Measurements from ENCODE around the gene ANP32A. TPM values are rescaled to one million over a fixed set of nuclear protein-coding genes. Genes with fewer than 3 reads are reported as not detected.

The ANP32A gene
- total RNA-seq, 5 donors from 2014 or later (not counting 1 experiment from before 2014, with no cell fraction given) = 93.2 to 123 (median 116) TPM

DNA sequence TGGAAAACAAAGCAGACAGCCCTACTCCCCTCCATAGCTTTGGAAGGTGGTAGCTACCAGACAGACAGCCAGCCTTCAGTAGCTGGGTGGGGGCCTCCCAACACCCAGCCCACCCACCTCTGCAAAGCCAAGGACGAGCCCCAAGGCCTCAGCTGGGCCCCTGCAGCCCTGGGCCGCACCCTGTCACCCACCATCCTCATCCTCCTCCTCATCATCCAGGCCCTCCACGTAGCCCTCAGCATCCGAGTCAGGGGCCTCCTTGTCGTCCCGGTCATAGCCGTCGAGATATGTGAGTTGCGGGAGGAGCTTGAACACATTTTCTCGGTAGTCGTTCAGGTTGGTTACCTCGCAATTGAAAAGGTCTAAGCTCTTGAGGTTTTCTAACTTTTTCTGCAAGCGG lies 36.5 kb downstream of the ANP32A start:
- no peak overlapping the region for H3K27ac Mint-ChIP-seq
- Histone ChIP-seq H3K36me3 (ENCODE audit: control insufficient read depth in 2 of 2, extremely low read depth in 1 of 2, insufficient read depth in 1 of 2, low read length in 1 of 2) (peaks cover 19 to 75% of the 10 kb centered on the region in 2 donors), H3K4me1 (ENCODE audit: control insufficient read depth in 1 of 2, extremely low read depth in 1 of 2, insufficient read depth in 2 of 2, low read length in 2 of 2) (peaks cover 13 to 38% of the 10 kb centered on the region in 2 experiments), H3K27me3 (replicated peaks in 1 of 2; ENCODE audit: control insufficient read depth in 2 of 2, extremely low read depth in 1 of 2, insufficient read depth in 2 of 2, low read length in 1 of 2) (no peaks in the 10 kb centered on the region), H3K4me3 (ENCODE audit: control insufficient read depth in 1 of 2, extremely low read depth in 1 of 2, low read length in 1 of 2) (no peak overlapping the region), H3K27ac (ENCODE audit: low read length) (no peak overlapping the region), H3K9me3 (no peaks in the 10 kb centered on the region)
- peaks cover 36 to 41% (median 41%) of the 10 kb centered on the region in 3 donors for H3K4me1 Mint-ChIP-seq
- POLR2A ChIA-PET = no interaction called here
- ATAC-seq (replicated peaks in 1 of 4) (peak in 1 of 4 experiments; percentile 5), DNase-seq (no peak)
- H3K4me3 Mint-ChIP-seq = no peak overlapping the region
- H3K9me3 Mint-ChIP-seq = no peaks in the 10 kb centered on the region
- H3K27me3 Mint-ChIP-seq = no peaks in the 10 kb centered on the region
- CTCF ChIA-PET = interaction anchor here (0.6 to 3.0 kb wide), 9 partner anchors 10 to 92 kb away, joined by 4 to 30 read pairs (median 6); no protein-coding TSS in a partner anchor
- WGBS (ENCODE audit: insufficient coverage) = 93% methylated on average over 12 of the region's 13 CpGs
- peaks cover 36% of the 10 kb centered on the region for H3K36me3 Mint-ChIP-seq

DNA sequence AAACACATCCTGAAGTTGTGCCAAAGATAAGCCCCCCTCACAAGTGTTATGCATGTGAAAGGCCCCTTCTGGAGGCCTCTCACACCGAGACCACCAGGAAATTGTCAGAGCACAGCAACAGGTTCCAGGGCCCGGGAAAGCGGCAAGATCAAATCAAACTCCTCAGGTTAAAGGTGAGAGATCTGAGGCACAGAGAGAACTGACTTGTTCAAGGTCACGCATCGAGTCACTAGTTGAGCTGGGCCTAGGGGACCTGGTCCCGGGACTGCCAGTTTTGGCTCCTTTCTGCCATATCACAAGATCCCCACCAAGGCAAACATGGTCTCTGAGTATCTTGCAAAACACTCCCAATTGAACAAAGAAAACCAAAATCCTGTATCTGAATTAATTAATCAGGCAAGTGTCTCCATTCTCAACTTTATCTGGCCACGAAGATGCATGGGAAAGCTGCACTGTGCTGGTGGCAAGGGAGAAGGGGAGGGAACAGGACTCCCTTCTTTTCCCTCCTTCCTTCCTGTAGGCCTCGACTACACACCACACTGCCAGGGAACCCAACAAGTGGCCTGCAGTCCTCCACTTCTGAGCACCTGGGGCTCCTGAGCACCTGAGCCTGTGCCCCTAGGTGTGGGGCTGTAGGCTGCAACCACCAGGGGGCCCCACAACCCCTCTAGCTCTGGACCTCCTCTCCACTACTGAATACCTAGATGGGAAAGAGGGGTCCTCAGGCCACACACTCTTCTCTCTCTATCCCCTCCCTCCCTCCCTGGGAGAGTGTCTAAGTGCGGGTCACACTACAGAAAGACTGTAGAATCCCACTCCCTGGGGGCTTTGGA lies 37.3 kb downstream of the ANP32A start:
- peaks cover 40% of the 10 kb centered on the region for H3K36me3 Mint-ChIP-seq
- Histone ChIP-seq H3K27me3 (replicated peaks in 1 of 2; ENCODE audit: control insufficient read depth in 2 of 2, extremely low read depth in 1 of 2, insufficient read depth in 2 of 2, low read length in 1 of 2) (no peaks in the 10 kb centered on the region), H3K4me1 (ENCODE audit: control insufficient read depth in 1 of 2, extremely low read depth in 1 of 2, insufficient read depth in 2 of 2, low read length in 2 of 2) (peaks cover 13 to 30% of the 10 kb centered on the region in 2 experiments), H3K27ac (ENCODE audit: low read length) (no peak overlapping the region), H3K4me3 (ENCODE audit: control insufficient read depth in 1 of 2, extremely low read depth in 1 of 2, low read length in 1 of 2) (no peak overlapping the region), H3K9me3 (no peaks in the 10 kb centered on the region), H3K36me3 (ENCODE audit: control insufficient read depth in 2 of 2, extremely low read depth in 1 of 2, insufficient read depth in 1 of 2, low read length in 1 of 2) (peaks cover 19 to 72% of the 10 kb centered on the region in 2 donors)
- no peaks in the 10 kb centered on the region for H3K9me3 Mint-ChIP-seq
- H3K27ac Mint-ChIP-seq = peak overlapping the region; percentile 81 to 90
- POLR2A ChIA-PET = interaction anchor here in 1 of 2 donors (0.6 kb wide), 1 partner anchor 685 kb away, joined by 3 read pairs; no protein-coding TSS in a partner anchor
- H3K4me1 Mint-ChIP-seq = peaks cover 28 to 37% (median 34%) of the 10 kb centered on the region in 3 donors
- 95% methylated on average over 4 of the region's 9 CpGs for WGBS (ENCODE audit: insufficient coverage)
- DNase-seq (peak; percentile 24 to 82 (median 64)), ATAC-seq (replicated peaks in 1 of 4) (peak; percentile 68 to 94 (median 80))
- CTCF ChIA-PET = interaction anchor here (0.5 to 3.0 kb wide), 8 partner anchors 11 to 414 kb away, joined by 3 to 30 read pairs (median 6); no protein-coding TSS in a partner anchor
- no peaks in the 10 kb centered on the region for H3K27me3 Mint-ChIP-seq
- peak overlapping the region in 1 of 3 donors; percentile 49 for H3K4me3 Mint-ChIP-seq

DNA sequence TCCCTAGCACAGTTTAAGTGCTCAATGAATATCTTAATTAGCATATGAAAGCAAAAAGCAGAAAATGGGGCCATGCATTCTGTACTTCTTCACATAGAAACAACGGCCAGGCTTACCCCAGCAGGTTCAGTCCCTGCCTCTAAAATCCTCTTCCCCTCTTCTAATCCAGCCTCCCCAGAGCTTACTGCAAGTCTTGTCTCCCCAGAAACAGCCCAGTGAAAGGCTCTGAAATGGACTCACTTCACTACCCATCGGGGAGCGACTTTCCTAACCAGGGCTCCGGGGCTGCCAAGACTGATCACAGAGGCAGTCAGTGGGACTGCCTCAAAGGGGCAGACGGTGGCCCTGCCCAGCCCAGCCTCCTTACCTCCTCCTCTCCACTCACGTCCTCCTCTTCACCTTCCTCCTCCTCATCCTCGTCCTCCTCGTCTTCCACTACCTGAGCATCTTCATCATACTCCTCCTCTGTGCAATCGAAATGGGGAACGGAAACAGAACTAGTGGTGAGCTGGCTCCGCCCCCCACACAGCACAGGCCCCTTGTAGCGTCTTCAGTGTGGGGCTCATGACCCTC lies 38.0 kb downstream of the ANP32A start:
- Histone ChIP-seq H3K27ac (ENCODE audit: low read length) (no peak overlapping the region), H3K4me3 (ENCODE audit: control insufficient read depth in 1 of 2, extremely low read depth in 1 of 2, low read length in 1 of 2) (peak overlapping the region in 1 of 2 donors; percentile 8), H3K9me3 (no peaks in the 10 kb centered on the region), H3K36me3 (ENCODE audit: control insufficient read depth in 2 of 2, extremely low read depth in 1 of 2, insufficient read depth in 1 of 2, low read length in 1 of 2) (peaks cover 16 to 67% of the 10 kb centered on the region in 2 donors), H3K27me3 (replicated peaks in 1 of 2; ENCODE audit: control insufficient read depth in 2 of 2, extremely low read depth in 1 of 2, insufficient read depth in 2 of 2, low read length in 1 of 2) (no peaks in the 10 kb centered on the region), H3K4me1 (ENCODE audit: control insufficient read depth in 1 of 2, extremely low read depth in 1 of 2, insufficient read depth in 2 of 2, low read length in 2 of 2) (peaks cover 13 to 23% of the 10 kb centered on the region in 2 experiments)
- DNase-seq (no peak), ATAC-seq (replicated peaks in 1 of 4) (no peak)
- Mint-ChIP-seq H3K4me3 (peak overlapping the region in 1 of 3 donors; percentile 49), H3K36me3 (peaks cover 42% of the 10 kb centered on the region), H3K27ac (peak overlapping the region; percentile 81 to 90), H3K27me3 (no peaks in the 10 kb centered on the region), H3K4me1 (peaks cover 25 to 32% (median 28%) of the 10 kb centered on the region in 3 donors), H3K9me3 (no peaks in the 10 kb centered on the region)
- ChIA-PET CTCF (interaction anchor here (1.0 to 3.0 kb wide), 4 partner anchors 37 to 93 kb away, joined by 3 to 19 read pairs (median 6); no protein-coding TSS in a partner anchor), POLR2A (no interaction called here)
- WGBS (ENCODE audit: insufficient coverage) = 70% methylated on average over 12 of the region's 12 CpGs

DNA sequence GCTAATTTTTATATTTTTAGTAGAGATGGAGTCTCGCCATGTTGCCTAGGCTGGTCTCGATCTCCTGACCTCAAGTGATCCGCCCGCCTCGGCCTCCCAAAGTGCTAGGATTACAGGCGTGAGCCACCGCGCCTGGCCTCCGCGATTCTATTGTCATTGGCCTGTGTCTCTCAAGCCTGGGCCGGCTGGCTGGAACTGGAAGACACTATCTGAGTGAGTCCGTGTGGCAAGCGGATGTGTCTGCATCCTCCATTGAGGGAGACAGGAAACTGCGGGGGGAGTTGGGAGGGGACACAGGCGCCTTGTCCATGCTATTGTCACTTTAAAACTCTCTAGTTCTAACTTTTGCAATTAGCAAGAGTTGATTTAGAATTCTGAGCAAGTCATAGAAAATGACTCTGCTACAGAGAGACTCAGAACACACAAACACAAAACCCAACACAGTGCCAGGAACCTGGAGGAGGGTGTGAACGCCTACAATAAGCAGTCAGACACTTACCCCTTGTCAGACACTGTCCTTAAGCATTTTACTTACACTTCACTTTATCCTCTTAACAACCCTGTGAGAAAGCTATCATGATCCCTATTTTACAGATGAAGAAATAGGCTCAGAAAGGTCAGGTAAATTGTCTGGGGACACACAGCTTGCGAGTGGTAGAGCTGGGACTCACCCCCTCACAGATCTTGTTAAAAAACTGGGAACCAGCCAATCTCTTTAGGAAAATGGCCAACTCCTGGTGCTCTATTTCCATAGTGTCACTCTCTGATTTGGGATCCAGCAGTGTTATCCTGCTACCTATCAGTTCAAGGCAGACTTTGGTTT lies 38.7 kb downstream of the ANP32A start:
- H3K36me3 ChIP-seq (ENCODE audit: control insufficient read depth in 2 of 2, extremely low read depth in 1 of 2, insufficient read depth in 1 of 2, low read length in 1 of 2) = peaks cover 14 to 61% of the 10 kb centered on the region in 2 donors
- Mint-ChIP-seq H3K4me3 (peak overlapping the region in 1 of 3 donors; percentile 41), H3K9me3 (no peaks in the 10 kb centered on the region), H3K4me1 (peaks cover 25 to 31% (median 27%) of the 10 kb centered on the region in 3 donors), H3K27me3 (no peaks in the 10 kb centered on the region), H3K36me3 (peaks cover 42% of the 10 kb centered on the region), H3K27ac (peak overlapping the region; percentile 81 to 90)
- no peak overlapping the region for H3K27ac ChIP-seq (ENCODE audit: low read length)
- H3K27me3 ChIP-seq (replicated peaks in 1 of 2; ENCODE audit: control insufficient read depth in 2 of 2, extremely low read depth in 1 of 2, insufficient read depth in 2 of 2, low read length in 1 of 2) = no peaks in the 10 kb centered on the region
- WGBS (ENCODE audit: insufficient coverage) = 80% methylated on average over 11 of the region's 17 CpGs
- H3K9me3 ChIP-seq = no peaks in the 10 kb centered on the region
- peak overlapping the region in 1 of 2 donors; percentile 8 for H3K4me3 ChIP-seq (ENCODE audit: control insufficient read depth in 1 of 2, extremely low read depth in 1 of 2, low read length in 1 of 2)
- CTCF ChIA-PET = interaction anchor here (1.0 to 1.9 kb wide), 2 partner anchors 47 to 94 kb away, joined by 3 to 7 read pairs; no protein-coding TSS in a partner anchor
- POLR2A ChIA-PET = no interaction called here
- ATAC-seq (replicated peaks in 1 of 4) (peak; percentile 40 to 72 (median 56)), DNase-seq (peak in 22 of 35 experiments; percentile 6 to 47 (median 20))
- H3K4me1 ChIP-seq (ENCODE audit: control insufficient read depth in 1 of 2, extremely low read depth in 1 of 2, insufficient read depth in 2 of 2, low read length in 2 of 2) = peaks cover 13 to 23% of the 10 kb centered on the region in 2 experiments

DNA sequence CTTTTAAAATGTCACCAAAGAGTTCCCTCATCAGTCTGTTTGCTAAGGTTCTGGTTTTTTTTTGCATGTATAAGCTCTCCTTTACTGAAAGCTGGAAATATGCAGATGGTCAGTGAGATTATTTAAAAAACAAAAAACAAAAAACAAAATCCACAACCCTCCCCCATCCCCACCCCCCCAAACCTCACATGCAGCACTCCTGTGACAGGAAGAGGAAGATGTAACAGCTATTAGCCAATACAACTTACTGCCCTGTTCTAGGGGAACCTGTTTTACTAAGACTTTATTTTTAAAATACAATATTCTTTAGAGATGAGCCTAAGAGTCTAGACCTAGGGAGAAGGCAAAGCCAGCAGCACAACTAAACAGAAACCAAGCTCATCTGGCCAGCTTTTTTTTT lies 39.5 kb downstream of the ANP32A start:
- Histone ChIP-seq H3K27me3 (replicated peaks in 1 of 2; ENCODE audit: control insufficient read depth in 2 of 2, extremely low read depth in 1 of 2, insufficient read depth in 2 of 2, low read length in 1 of 2) (no peaks in the 10 kb centered on the region), H3K9me3 (no peaks in the 10 kb centered on the region), H3K4me3 (ENCODE audit: control insufficient read depth in 1 of 2, extremely low read depth in 1 of 2, low read length in 1 of 2) (no peak overlapping the region), H3K27ac (ENCODE audit: low read length) (no peak overlapping the region), H3K36me3 (ENCODE audit: control insufficient read depth in 2 of 2, extremely low read depth in 1 of 2, insufficient read depth in 1 of 2, low read length in 1 of 2) (peaks cover 10 to 53% of the 10 kb centered on the region in 2 donors), H3K4me1 (ENCODE audit: control insufficient read depth in 1 of 2, extremely low read depth in 1 of 2, insufficient read depth in 2 of 2, low read length in 2 of 2) (peaks cover 13 to 23% of the 10 kb centered on the region in 2 experiments)
- ChIA-PET CTCF (interaction anchor here in 1 of 2 donors (0.6 to 1.9 kb wide), 2 partner anchors 45 to 95 kb away, joined by 3 to 7 read pairs; no protein-coding TSS in a partner anchor), POLR2A (interaction anchor here in 1 of 2 donors (0.6 kb wide), 1 partner anchor 16 kb away, joined by 3 read pairs; no protein-coding TSS in a partner anchor)
- Mint-ChIP-seq H3K4me3 (no peak overlapping the region), H3K4me1 (peaks cover 25 to 28% (median 27%) of the 10 kb centered on the region in 3 donors), H3K27me3 (no peaks in the 10 kb centered on the region), H3K9me3 (no peaks in the 10 kb centered on the region), H3K36me3 (peaks cover 42% of the 10 kb centered on the region), H3K27ac (peak overlapping the region in 1 of 2 donors; percentile 61)
- DNase-seq = no peak
- ATAC-seq (replicated peaks in 1 of 4) = no peak

Data from T-cell (primary cell).